Duodenal mucosa (tissue), 2 donors: Measurements from ENCODE around the gene TBCCD1.

Experiments
- H3K27ac ChIP-seq: one replicate; pipeline ENCODE4 v1.7.0; 2013; ENCODE audit warnings: low read depth, low read length
- H3K27me3 ChIP-seq, 2 donors: one replicate each; pipeline ENCODE4 v1.7.0; 2013; ENCODE audit warnings: low read length in 2 of 2, control low read depth in 1 of 2; ENCODE audit not compliant: insufficient read depth in 2 of 2, control insufficient read depth in 1 of 2
- H3K36me3 ChIP-seq, 2 donors: one replicate each; pipeline ENCODE4 v1.7.0; 2013; ENCODE audit warnings: low read length in 2 of 2, control low read depth in 1 of 2; ENCODE audit not compliant: insufficient read depth in 2 of 2, control insufficient read depth in 1 of 2
- H3K4me1 ChIP-seq, 2 donors: one replicate each; pipeline ENCODE4 v1.7.0; 2013; ENCODE audit warnings: low read length in 2 of 2, control low read depth in 1 of 2; ENCODE audit not compliant: insufficient read depth in 2 of 2, control insufficient read depth in 1 of 2
- H3K4me3 ChIP-seq, 2 donors: one replicate each; pipeline ENCODE4 v1.7.0; 2013; ENCODE audit warnings: low read length in 2 of 2, low read depth in 1 of 2
- H3K9ac ChIP-seq, 2 donors: one replicate each; pipeline ENCODE4 v1.7.0; 2013; ENCODE audit warnings: low read length in 2 of 2, low read depth in 1 of 2
- H3K9me3 ChIP-seq, 2 donors: one replicate each; pipeline ENCODE4 v1.7.0; 2013; ENCODE audit warnings: low read length in 2 of 2, control low read depth in 1 of 2; ENCODE audit not compliant: control insufficient read depth in 1 of 2

The TBCCD1 gene

GRCh38 chr3:186497608-186498007 is 69.5 kb downstream of the TBCCD1 start:
- no peaks in the 10 kb centered on the region for H3K27me3 ChIP-seq
- H3K4me3 ChIP-seq = no peak overlapping the region
- no peak overlapping the region for H3K27ac ChIP-seq
- H3K9ac ChIP-seq = no peak overlapping the region
- peaks cover 7 to 9% of the 10 kb centered on the region in 2 donors for H3K4me1 ChIP-seq
- H3K36me3 ChIP-seq = no peaks in the 10 kb centered on the region
- no peaks in the 10 kb centered on the region for H3K9me3 ChIP-seq

GRCh38 chr3:186496635-186497034 is 70.5 kb downstream of the TBCCD1 start:
- Histone ChIP-seq H3K27ac (no peak overlapping the region), H3K4me1 (peaks cover 7 to 9% of the 10 kb centered on the region in 2 donors), H3K36me3 (no peaks in the 10 kb centered on the region), H3K9ac (no peak overlapping the region), H3K27me3 (no peaks in the 10 kb centered on the region), H3K9me3 (no peaks in the 10 kb centered on the region), H3K4me3 (no peak overlapping the region)
